ENCODE data around the gene PCED1A. TPM values are rescaled to one million over a fixed set of nuclear protein-coding genes. Genes with fewer than 3 reads are reported as not detected.

Gene PCED1A
- total and polyA plus RNA-seq, 9 of the 15 experiments (the other 6 are each of a cell fraction or from before 2014, with no cell fraction given): 1.5 to 11.5 (median 5.9) TPM

- TF ChIP-seq UBTF (IDR thresholded peaks at IDR 0.05; ENCODE audit: borderline replicate concordance in 1 of 2, low read depth in 2 of 2, low read length in 2 of 2) (peak in 1 of 2 experiments; percentile 69; a peak in 2 of 4 replicates), ZNF224 (CRISPR knock-in tag; IDR thresholded peaks at IDR 0.05) (no peak), ZC3H4 (CRISPR knock-in tag; IDR thresholded peaks at IDR 0.05; ENCODE audit: borderline replicate concordance) (no peak; the same call in 1 of the 2 replicates), CGGBP1 (CRISPR knock-in tag; IDR thresholded peaks at IDR 0.05) (no peak), ZBTB7A (IDR thresholded peaks at IDR 0.05; ENCODE audit: borderline replicate concordance, control insufficient read depth, low read depth, low read length) (peak; percentile 88; the same call in 1 of the 2 replicates), E4F1 (CRISPR knock-in tag; IDR thresholded peaks at IDR 0.05; ENCODE audit: borderline replicate concordance) (no peak), IRF1 (CRISPR knock-in tag; IDR thresholded peaks at IDR 0.05; ENCODE audit: borderline replicate concordance) (peak; percentile 68; the same call in 1 of the 2 replicates), FOXK2 (conservative IDR thresholded peaks at IDR 0.05 in 1 of 2, IDR thresholded peaks at IDR 0.05 in 1 of 2; ENCODE audit: low read depth in 2 of 2) (0 out of 4 replicates have a peak, but pooled peaks of 1 of the 2 experiments have one; percentile 10), ZNF253 (CRISPR knock-in tag; conservative IDR thresholded peaks at IDR 0.05) (no peak), ZFP91 (CRISPR knock-in tag; IDR thresholded peaks at IDR 0.05) (no peak), SP1 (CRISPR knock-in tag; IDR thresholded peaks at IDR 0.05) (peak; percentile 60; the same call in 1 of the 2 replicates), MEIS2 (IDR thresholded peaks at IDR 0.05; ENCODE audit: partially characterized antibody) (peak; percentile 6), ZC3H8 (IDR thresholded peaks at IDR 0.05) (no peak), GTF3C2 (IDR thresholded peaks at IDR 0.05; ENCODE audit: borderline replicate concordance, extremely low read depth, insufficient read length) (no peak)
These were observed 32.1 kb upstream of the PCED1A start (continued) for GRCh38 chr20:2872459-2873009.
